HG02970 (cell line): Measurements from ENCODE around the gene ULK3.

ENCODE experiments used
- ATAC-seq: cut with Tn5 transposase; IDR thresholded peaks from one replicate; pipeline ENCODE4 v1.9.1; 2021; ENCODE audit warnings: mild to moderate bottlenecking, moderate library complexity, moderate number of reproducible peaks; ENCODE audit not compliant: unreplicated experiment, low FRiP score

ULK3 gene

DNA sequence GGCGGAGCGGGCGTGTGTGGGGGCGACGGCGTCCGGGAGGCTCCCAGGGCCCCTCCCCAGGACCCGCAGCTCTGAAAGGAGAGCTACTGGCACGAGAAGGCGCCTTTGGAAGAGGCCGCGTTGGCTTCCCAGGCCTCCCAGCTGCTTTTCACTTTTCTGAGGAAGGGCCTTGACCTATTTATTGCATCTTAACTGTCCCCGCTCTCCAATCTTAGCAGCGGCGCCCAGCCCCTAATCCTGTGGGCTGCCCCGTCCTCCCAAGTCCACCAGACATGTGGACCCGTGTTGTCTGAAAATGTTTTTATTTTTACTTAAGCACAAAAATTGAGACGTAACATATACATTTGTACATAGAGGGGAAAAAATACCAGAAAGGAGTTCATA lies 481 bp upstream of the ULK3 start:
- no peak for ATAC-seq

- no peak for ATAC-seq
Observed at GRCh38 chr15:74841891-74842373, 1.0 kb downstream of the ULK3 start.

DNA sequence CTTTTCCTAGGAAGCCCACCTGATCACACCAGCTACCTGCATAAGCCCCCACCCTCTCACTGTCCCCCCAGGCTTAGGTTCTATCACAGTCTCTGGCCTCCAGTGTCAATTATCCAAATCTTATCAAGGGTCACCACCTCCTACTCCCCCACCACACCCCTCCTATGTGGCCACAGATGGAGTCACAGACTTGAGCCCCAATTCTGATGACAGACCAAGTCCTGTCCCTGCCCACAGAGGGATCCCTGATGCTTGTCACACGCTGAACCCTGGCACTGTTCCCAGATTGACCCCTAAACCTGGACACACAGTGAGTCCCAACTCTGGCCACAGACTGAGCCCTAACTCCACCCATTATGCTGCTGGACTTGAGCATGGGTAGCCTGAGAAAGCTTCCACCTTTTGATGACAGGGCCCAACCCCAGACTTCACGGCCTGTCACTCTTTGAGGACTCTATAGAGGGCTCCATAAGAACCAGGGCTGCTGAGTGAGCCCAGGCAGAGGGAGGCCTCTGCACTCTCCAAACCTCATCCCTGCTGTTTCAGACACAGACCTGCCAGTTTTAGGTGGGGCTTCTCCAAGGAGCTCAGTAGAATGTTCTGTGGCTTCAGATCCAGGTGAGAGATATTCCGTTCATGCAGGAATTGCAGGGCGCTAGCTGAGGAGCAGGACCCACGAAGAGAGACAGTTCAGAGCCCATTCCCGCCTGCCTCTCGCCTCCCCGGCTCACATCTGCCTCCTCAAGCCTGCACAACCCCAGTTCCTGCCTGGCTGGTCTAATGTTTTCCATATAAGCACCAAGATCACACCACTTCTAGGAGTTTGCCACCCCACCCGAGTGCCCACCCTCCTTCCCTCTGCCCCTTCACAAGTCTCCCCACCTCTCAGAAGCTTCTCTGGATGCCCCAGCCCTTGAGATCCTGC lies 1.8 kb downstream of the ULK3 start:
- ATAC-seq, result no peak

DNA sequence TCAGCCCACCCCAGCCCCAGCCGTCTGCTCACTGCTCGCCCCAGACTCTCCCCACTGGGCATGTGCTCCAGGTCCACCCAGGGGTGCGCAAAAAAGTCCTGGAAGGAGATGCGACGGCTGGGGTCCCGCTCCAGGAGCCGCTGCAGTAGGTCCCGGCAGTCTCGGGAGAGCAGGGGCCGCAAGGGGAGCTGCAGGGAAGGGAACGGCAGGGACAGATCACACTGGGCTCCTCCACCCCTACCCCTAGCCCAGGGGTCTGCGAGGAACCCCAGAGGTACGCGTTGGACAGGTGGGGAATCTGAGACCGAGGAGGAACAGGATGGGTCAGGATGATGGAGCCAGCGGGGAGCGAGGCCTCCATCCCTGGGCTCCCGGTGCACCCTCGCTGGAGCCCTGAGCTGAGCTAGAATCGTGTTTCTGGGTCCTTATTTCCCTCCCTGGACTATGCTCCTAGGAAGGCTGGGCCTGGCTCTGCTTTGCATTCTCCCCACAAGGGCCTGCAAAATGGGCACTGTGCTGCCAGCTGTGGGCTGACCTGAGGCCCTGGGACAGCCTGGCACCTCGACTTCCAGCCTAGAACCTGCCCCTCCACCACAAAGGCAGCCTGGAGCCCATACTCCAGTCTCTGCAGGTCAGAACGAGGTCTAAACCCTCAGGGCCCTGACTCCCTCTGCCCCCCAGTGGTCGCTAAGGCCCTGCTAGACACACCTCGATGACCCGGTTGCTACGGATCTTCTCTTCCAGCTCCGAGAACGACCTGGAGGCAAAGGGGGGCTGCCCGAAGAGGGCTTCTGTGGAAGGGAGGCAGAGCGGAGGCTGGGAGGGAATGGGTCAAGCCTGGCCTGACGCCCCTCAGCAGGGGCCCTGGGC lies 3.2 kb downstream of the ULK3 start:
- no peak for ATAC-seq

DNA sequence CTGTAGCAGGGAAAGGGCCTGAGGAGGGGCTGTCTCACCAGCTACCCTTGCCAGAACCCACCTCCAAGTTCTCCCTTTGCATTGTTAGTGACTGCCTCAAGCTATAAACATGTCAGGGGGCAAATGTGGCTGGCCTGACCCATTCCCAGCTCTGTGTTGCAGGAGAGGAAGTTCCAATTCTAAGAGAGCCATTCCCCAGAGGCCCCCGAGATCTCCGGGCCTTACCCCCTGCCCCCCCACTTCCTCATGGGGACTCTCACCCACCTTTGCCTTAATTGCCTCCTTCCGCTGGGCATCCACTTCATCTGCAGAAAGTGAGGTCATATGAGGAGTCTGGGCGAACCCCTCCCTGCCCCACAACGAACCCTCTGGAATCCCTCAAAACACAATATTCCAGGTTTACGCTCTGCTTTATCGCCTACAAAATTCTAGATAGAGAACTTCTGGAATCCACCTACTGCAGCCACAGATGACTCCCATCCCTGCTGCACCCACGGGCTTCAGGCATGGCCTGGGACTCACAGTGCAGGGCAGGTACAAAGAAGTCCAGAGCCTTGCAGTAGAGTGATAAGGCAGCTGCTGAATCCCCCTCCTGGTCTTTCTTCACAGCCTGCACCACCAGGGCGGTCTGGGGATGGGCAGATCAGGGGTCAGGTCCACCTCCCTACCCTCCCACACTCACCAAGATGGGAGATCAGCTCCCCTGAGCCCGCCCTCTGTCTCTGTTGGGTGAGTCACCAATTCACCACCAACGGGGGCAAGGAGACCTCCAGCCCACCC lies 4.0 kb downstream of the ULK3 start:
- no peak for ATAC-seq

DNA sequence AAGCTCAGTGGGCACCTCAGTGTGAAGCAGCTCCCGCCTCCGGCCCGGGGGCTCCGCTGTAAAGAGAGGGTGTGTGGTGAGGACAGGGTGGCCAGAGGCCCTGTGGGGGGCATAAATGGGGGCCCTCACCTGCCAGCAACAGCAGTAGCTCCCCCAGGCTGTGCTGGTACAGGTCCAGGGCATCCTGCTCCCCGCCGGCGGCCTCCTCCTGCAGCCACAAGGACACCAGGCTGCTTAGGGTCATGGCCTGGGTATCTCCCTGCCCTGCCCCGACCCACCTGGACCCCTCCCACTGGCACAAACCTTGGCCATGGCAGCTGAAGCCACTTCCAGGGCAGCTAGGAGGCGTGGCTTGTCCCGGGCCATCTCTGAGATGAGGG lies 4.8 kb downstream of the ULK3 start:
- no peak for ATAC-seq

GRCh38 chr15:74837482-74838136 lies 5.3 kb downstream of the ULK3 start:
- ATAC-seq, result no peak

DNA sequence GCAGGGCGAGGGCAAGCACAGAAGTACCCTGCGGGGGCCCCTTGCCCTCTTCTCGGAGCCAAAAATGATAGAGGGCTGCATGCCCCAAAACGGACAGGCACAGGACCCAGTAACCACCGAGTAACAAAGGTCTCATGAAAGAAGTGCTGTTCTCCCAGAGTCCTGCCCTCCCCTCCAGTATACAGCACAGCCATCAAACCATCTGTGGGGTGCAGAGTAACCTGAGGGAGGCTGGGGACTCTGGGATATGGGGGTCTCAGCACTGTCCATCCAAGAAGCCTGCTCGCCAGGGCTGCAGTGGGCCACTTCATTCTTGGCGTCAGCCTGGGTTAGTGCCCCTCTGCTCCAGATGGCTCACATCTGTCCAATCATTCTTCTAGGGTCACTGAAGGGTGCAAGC lies 6.1 kb downstream of the ULK3 start:
- ATAC-seq, result no peak

GRCh38 chr15:74835312-74835823 lies 7.6 kb downstream of the ULK3 start:
- no peak for ATAC-seq

- ATAC-seq, result no peak
Observed at GRCh38 chr15:74833376-74834107, 9.4 kb downstream of the ULK3 start.

DNA sequence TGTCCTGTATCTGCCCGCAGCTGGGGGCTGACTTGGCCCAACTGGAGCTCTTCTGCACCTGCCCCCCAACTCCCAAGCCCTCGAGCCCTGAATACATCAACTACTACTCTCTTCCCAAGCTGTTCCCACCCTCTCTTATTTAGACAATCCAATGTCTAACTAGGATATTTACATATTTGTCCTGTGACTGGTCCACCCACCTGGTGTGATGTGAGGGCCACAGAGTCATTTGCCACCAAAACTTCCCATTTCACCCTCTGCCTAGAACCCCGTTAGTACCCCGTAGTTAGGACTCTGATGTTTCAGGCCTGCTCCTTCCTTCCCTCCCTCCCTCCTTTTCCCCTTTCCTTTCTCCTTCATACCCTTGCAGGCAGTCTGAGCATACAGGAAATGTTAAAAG lies 10.1 kb downstream of the ULK3 start:
- ATAC-seq, result no peak

DNA sequence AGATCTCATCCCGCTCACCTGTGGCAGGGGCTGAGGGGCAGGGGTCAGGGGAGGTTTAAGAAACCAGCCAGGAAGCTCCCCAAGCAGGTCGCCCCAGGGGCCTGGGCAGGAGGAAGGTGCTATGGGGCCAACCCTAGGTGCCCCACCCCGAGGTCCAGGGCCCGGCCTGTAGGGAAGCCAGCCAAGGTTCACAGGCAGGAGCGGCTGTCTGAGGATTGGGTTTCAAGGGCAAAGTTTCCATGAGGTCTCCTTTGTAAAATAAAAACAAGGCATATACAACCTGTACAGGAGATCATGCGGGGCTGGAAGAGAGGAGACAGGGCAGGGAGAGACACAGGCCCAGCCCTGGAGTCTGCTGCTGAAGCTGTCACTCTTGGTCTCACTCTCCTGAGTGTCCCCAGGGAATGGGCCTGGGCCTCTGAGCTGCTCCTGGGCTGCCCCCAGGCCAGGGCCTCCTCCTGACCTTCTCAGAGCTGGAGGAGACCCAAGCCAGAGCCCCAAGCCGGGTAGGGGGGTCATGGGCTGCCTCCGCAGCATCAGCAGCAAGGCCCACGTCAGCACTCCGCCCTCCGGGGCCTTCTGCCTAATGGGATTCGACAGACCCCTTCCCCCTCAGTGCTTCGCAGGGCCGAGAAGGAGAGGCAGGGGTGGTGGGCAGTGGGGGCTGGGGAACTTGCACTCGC lies 11.0 kb downstream of the ULK3 start:
- no peak for ATAC-seq

DNA sequence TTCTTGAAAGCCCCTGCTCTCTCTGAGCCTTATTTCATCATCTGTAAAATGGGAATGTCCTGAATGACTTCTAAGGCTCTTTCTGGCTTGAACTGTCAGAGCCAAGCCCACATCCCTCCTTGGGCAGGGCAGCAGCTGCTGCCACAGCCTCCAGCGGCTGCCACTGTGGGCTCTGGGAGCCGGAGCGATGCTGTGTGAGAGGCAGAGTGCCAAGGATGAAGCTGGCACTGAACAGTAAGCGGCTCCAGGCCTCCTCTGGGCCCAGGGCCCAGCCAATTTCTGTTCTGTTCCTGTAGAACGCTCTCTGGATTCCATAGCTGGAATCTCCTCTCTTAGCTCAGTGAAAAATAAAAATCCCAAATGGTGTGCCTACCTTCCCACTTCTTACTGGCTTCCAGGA lies 12.1 kb downstream of the ULK3 start:
- no peak for ATAC-seq

DNA sequence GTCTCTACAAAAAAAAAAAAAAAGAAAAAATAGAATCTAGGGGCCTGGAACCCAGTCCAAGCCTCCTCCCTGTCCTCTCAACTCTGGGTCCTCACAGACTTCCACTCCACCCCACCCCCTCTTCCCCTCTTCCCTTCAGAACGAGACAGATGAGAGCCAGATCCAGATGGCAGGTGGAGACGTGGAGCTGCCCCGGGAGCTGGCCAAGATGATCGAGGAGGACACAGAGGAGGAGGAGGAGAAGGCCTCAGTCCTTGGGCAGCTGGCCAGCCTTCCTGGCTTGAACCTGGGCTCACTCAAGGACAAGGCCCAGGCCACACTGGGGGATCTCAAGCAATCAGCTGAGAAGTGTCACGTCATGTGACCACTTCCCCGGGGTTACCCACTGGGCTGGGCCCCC lies 13.0 kb downstream of the ULK3 start:
- ATAC-seq, result no peak

- no peak for ATAC-seq
Observed at GRCh38 chr15:74829486-74829885, 13.5 kb downstream of the ULK3 start.

DNA sequence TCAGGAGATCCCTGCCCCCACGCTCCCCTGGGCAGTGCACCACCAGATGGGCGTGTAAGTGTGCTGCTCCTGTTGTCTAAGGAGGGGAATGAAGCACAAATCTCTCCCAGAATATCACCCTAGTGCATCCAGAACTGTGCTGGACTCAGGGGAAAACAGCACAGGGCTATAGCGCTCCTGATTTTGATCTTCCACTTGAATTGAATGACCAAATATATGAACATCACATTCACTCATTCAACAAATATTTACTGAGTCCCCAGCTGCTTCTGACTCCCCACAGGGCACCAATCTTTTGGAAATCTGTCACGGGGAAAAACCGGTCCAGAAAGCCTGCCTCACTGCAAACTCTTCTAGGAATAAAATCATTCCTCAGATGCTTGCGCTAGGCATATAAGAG lies 14.1 kb downstream of the ULK3 start:
- ATAC-seq, result no peak

DNA sequence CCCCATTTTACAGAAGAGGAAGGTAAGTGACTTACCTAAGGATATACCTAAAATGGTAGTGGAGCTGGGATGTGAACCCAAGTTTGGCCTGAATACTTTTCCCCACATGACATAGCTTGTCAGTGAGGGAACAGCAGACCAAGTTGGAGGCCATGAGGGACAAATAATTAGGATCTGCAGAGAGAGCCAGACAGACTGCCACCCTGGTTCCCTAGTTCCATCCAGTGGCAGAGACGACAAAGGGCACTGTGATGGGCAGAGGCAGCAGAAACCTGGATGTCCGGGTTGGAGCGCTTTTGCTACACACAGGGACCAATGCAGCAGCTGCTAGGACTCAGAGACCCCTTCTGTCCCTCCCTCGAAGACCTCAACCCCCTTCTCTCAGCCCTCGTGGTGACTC lies 15.3 kb downstream of the ULK3 start:
- ATAC-seq, result no peak

GRCh38 chr15:74826921-74827320 lies 16.0 kb downstream of the ULK3 start:
- no peak for ATAC-seq

- no peak for ATAC-seq
Observed at GRCh38 chr15:74826364-74826819, 16.6 kb downstream of the ULK3 start, which contains the start of gene CPLX3. TSS of gene CPLX3 (plus strand) at chr15:74826627. CDS start at chr15:74826704, 77 bp downstream.
